Spleen (tissue), 11 donors: ENCODE measurements around the gene HUNK. TPM values are rescaled to one million over a fixed set of nuclear protein-coding genes. Genes with fewer than 3 reads are reported as not detected.

Experiments used
- DNase-seq: peaks from one replicate; pipeline ENCODE4 v3.0.0-alpha.2; 2020
- H3K27ac ChIP-seq, 8 donors: fragments of 200-600 bp; sonication (generic) in 7 of 8; 1 replicate in 4 of 8; 2 replicates in 4 of 8; pipeline versions ENCODE4 v1.5.0 to v1.8.0; 2016 to 2021; ENCODE audit warnings: inconsistent platforms in 4 of 8, mild to moderate bottlenecking in 4 of 8, moderate library complexity in 1 of 8
- H3K27me3 ChIP-seq, 7 donors: fragments of 200-600 bp; sonication (generic) in 6 of 7; replicated peaks in 1 of 7; 1 replicate in 4 of 7; 2 replicates in 3 of 7; pipeline versions ENCODE4 v1.5.0 to v1.8.0; 2016 to 2021; ENCODE audit warnings: inconsistent platforms in 3 of 7, mild to moderate bottlenecking in 1 of 7
- H3K36me3 ChIP-seq, 6 donors: fragments of 200-600 bp; sonication (generic) in 5 of 6; 1 replicate in 4 of 6; 2 replicates in 2 of 6; pipeline versions ENCODE4 v1.5.0 to v1.8.0; 2016 to 2021; ENCODE audit warnings: inconsistent platforms in 2 of 6
- H3K4me1 ChIP-seq, 6 donors: fragments of 200-600 bp; sonication (generic) in 5 of 6; 1 replicate in 3 of 6; 2 replicates in 3 of 6; pipeline versions ENCODE4 v1.5.0 to v1.8.0; 2016 to 2021; ENCODE audit warnings: inconsistent platforms in 3 of 6
- H3K4me3 ChIP-seq, 8 donors: fragments of 200-600 bp; sonication (generic) in 7 of 8; 1 replicate in 4 of 8; 2 replicates in 4 of 8; pipeline versions ENCODE4 v1.5.0 to v1.8.0; 2016 to 2021; ENCODE audit warnings: inconsistent platforms in 4 of 8, mild to moderate bottlenecking in 4 of 8, moderate library complexity in 2 of 8
- H3K9me3 ChIP-seq, 8 donors: fragments of 200-600 bp; sonication (generic) in 7 of 8; 1 replicate in 4 of 8; 2 replicates in 4 of 8; pipeline versions ENCODE4 v1.5.0 to v1.8.0; 2016 to 2021; ENCODE audit warnings: inconsistent platforms in 4 of 8
- POLR2A ChIP-seq, 3 donors: fragments of 450-650 bp; IDR thresholded peaks; one replicate each; pipeline ENCODE4 v1.5.1; 2017; ENCODE audit warnings: antibody characterized with exemption in 3 of 3, mild to moderate bottlenecking in 1 of 3
- POLR2AphosphoS5 ChIP-seq, 3 donors: sonication (generic); formaldehyde crosslinking; IDR thresholded peaks; one replicate each; pipeline ENCODE4 v1.5.1; 2017; ENCODE audit warnings: antibody characterized with exemption in 3 of 3
- WGBS, 5 donors: extraction: QIAGEN DNeasy Blood & Tissue Kit in 3 of 5; methylation state at CpG; one replicate each; pipeline versions ENCODE4 v1.1.5 to v1.1.7; 2013 to 2018; 5-methylcytosine and 5-hydroxymethylcytosine counted together
- intact Hi-C: fragments of 100-400 bp; cut with DNase I; formaldehyde crosslinking; loops from one replicate; pipeline ENCODE4 v1.15.0; 2023; ENCODE audit warnings: low total_unique reads
- polyA plus RNA-seq, 3 donors: library from polyadenylated mRNA; stranded (reverse); fragments of 200-250 nt; gene quantifications; one replicate each; pipeline ENCODE4 v1.2.1, GENCODE V29; 2013
- total RNA-seq, 7 donors: library from RNA; depleted of rRNA in 3 of 7; stranded (reverse); fragments of >200 nt in 3 of 7; fragmentation: NEBNext Ultra II Directional in 4 of 7; extraction: Animal tissue kit (Norgen Biotek cat#: 25700) in 4 of 7; gene quantifications; one replicate each; pipeline versions ENCODE4 v1.1.0 to v1.2.1, GENCODE V29; 2016 to 2021
- TF ChIP-seq, protein P1 (sequence below), 11 experiments: fragments of 200-600 bp in 7 of 11; fragments of 450-650 bp in 4 of 11; sonication (generic) in 4 of 11; IDR thresholded peaks in 8 of 11; conservative IDR thresholded peaks in 3 of 11; 1 replicate in 7 of 11; 2 replicates in 4 of 11; pipeline versions ENCODE4 v1.4.0 to v1.8.0; 2016 to 2021; ENCODE audit warnings: antibody characterized with exemption in 11 of 11, inconsistent platforms in 4 of 11, mild to moderate bottlenecking in 1 of 11
- donor health status: healthy with polysubstance abuse.
- donor health status: DM: no; HTN: no; CAD: no; lungs with moderate emphysema.
- donor health status: DM: no; HTN: no; CAD: no.
- donor health status: Bipolar disorder and iron deficiency.
- donor health status: healthy.
- donor health status: DM: no; HTN: no; CAD: no.
- donor health status: DM: yes; HTN: yes; CAD: no.

The HUNK gene
- total and polyA plus RNA-seq, 10 donors, result 0.06 to 0.41 (median 0.14) TPM; not detected in 3

DNA sequence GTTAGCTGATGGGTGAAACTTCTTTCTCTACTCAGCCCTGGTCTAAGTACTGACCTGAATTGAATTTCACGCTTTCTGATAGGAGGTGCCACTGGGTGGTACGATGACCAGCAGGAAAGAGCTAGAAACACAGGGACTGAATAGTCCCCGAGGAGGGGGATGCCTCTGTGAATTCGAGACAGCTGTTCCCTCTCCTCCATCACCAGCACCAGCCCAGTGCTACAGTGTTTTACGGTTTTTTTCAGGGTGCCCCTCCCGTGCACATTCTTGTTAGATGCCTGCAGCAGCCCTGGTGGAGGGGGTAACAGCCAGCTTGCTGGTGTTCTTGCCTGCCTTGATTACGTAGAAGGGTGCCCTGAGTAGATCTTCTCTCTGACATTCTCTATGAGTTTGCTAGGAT is 7.1 kb downstream of the HUNK start:
- Histone ChIP-seq H3K9me3 (peaks cover 0 to 6% (median 0%) of the 10 kb centered on the region in 8 donors), H3K27ac (no peak overlapping the region), H3K36me3 (no peaks in the 10 kb centered on the region), H3K27me3 (peaks cover 0 to 53% (median 12%) of the 10 kb centered on the region in 7 donors), H3K4me1 (no peaks in the 10 kb centered on the region), H3K4me3 (no peak overlapping the region)
- intact Hi-C loops, result no loop called here
- WGBS, 5 donors, result 56 to 71% (median 60%) methylated on average over 7 of the region's 7 CpGs
- DNase-seq, result peak; percentile 8
- TF ChIP-seq POLR2A (IDR thresholded peaks at IDR 0.05) (no peak), POLR2AphosphoS5 (IDR thresholded peaks at IDR 0.05) (no peak)
- TF ChIP-seq, protein P1, sequence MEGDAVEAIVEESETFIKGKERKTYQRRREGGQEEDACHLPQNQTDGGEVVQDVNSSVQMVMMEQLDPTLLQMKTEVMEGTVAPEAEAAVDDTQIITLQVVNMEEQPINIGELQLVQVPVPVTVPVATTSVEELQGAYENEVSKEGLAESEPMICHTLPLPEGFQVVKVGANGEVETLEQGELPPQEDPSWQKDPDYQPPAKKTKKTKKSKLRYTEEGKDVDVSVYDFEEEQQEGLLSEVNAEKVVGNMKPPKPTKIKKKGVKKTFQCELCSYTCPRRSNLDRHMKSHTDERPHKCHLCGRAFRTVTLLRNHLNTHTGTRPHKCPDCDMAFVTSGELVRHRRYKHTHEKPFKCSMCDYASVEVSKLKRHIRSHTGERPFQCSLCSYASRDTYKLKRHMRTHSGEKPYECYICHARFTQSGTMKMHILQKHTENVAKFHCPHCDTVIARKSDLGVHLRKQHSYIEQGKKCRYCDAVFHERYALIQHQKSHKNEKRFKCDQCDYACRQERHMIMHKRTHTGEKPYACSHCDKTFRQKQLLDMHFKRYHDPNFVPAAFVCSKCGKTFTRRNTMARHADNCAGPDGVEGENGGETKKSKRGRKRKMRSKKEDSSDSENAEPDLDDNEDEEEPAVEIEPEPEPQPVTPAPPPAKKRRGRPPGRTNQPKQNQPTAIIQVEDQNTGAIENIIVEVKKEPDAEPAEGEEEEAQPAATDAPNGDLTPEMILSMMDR (IDR thresholded peaks at IDR 0.05 in 8 of 11, conservative IDR thresholded peaks at IDR 0.05 in 3 of 11), result no peak

DNA sequence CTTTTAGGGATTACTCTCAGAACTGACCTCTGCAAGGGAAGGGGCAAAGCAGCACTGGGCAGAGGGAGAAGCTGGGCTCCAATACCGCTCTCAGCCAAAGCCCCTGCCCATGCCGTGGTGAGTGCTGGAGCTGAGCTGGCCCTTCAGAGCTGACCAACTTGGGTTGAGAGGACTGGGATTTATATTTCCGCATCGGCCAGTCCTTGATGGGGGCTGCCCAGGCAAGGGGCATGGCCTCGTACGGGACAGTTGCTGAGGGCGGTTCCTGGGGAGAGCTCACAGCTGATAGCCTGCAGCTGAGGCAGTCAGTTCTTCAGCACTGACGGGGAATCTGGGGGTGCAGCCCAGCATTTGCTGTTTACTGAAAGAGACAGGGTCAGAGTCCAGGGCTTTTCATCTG is 8.0 kb downstream of the HUNK start:
- TF ChIP-seq POLR2AphosphoS5 (IDR thresholded peaks at IDR 0.05) (no peak), POLR2A (IDR thresholded peaks at IDR 0.05) (no peak)
- TF ChIP-seq, protein P1 (IDR thresholded peaks at IDR 0.05 in 8 of 11, conservative IDR thresholded peaks at IDR 0.05 in 3 of 11), result no peak
- Histone ChIP-seq H3K27ac (no peak overlapping the region), H3K4me3 (no peak overlapping the region), H3K9me3 (peaks cover 0 to 6% (median 0%) of the 10 kb centered on the region in 8 donors), H3K36me3 (no peaks in the 10 kb centered on the region), H3K27me3 (peaks cover 0 to 44% (median 3%) of the 10 kb centered on the region in 7 donors), H3K4me1 (no peaks in the 10 kb centered on the region)
- 79 to 88% (median 84%) methylated on average over 8 of the region's 8 CpGs for WGBS, 5 donors
- DNase-seq, result peak; percentile 28
- intact Hi-C loops, result no loop called here

DNA sequence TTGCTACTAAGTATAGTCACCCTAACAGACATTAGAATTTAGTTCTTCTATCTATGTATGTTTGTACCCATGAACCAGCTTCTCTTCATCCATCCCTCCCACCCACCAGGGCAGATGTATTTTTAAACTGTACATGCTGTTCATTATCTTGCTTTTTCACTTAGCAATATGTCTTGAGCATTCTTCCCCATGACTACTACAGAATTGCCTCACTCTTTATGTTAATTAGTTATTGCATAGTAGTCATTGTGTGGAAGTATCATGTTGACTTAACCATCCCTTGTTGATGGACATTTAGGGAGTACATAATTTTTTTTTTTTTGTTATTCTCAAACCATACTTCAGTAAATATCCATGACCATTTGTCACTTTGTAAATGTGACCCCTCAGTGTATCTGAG is 9.9 kb downstream of the HUNK start:
- no peak overlapping the region for H3K4me3 ChIP-seq
- H3K9me3 ChIP-seq, result peaks cover 0 to 6% (median 0%) of the 10 kb centered on the region in 8 donors
- peaks cover 0 to 34% (median 0%) of the 10 kb centered on the region in 7 donors for H3K27me3 ChIP-seq
- TF ChIP-seq POLR2A (IDR thresholded peaks at IDR 0.05), result no peak
- TF ChIP-seq, protein P1 (IDR thresholded peaks at IDR 0.05 in 8 of 11, conservative IDR thresholded peaks at IDR 0.05 in 3 of 11), result no peak
- no peak for TF ChIP-seq POLR2AphosphoS5 (IDR thresholded peaks at IDR 0.05)
- no peak for DNase-seq
- H3K27ac ChIP-seq, result no peak overlapping the region
- no peaks in the 10 kb centered on the region for H3K36me3 ChIP-seq
- intact Hi-C loops, result no loop called here
- H3K4me1 ChIP-seq, result no peaks in the 10 kb centered on the region

DNA sequence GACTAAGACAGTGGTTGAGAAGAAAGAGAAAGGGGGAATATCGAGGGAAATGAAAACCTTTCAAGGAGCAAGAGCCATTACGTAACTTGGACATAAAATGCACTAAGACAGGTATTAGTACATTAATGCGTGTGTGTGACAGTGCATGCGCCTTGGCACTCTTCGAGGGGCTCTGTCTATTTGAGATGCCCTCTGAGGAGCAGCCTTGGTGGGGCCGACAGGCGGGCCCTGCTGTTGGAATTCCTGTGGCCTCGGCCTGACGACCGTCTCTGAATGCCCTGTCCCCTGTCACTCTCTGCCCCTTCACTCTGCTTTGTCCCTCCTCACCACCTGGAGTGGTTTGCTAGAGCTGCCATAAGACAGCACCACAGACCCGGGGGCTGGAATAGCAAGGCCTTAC is 12.3 kb downstream of the HUNK start:
- no peak for TF ChIP-seq POLR2AphosphoS5 (IDR thresholded peaks at IDR 0.05)
- no peak for TF ChIP-seq POLR2A (IDR thresholded peaks at IDR 0.05)
- TF ChIP-seq, protein P1 (IDR thresholded peaks at IDR 0.05 in 8 of 11, conservative IDR thresholded peaks at IDR 0.05 in 3 of 11), result no peak
- H3K9me3 ChIP-seq, result peaks cover 0 to 6% (median 0%) of the 10 kb centered on the region in 8 donors
- H3K36me3 ChIP-seq, result no peaks in the 10 kb centered on the region
- H3K27me3 ChIP-seq, result peaks cover 0 to 16% (median 0%) of the 10 kb centered on the region in 7 donors
- WGBS, 5 donors, result 85 to 97% (median 89%) methylated on average over 10 to 11 of the region's 11 CpGs
- intact Hi-C loops, result no loop called here
- no peak for DNase-seq
- H3K4me3 ChIP-seq, result no peak overlapping the region
- no peak overlapping the region for H3K27ac ChIP-seq
- H3K4me1 ChIP-seq, result no peaks in the 10 kb centered on the region
